Caco-2 (cell line): ENCODE measurements around the gene TMEM237. TPM values are rescaled to one million over a fixed set of nuclear protein-coding genes. Genes with fewer than 3 reads are reported as not detected.

ENCODE experiments used
- BruUV-seq: library from RNA; stranded (reverse); fragments of 400-500 nt; replicated peaks from 2 replicates; lab custom pipeline; 2021; lab: Mats Ljungman, UMichigan
- CTCF ChIA-PET: fragments of 300-600 bp; sonication (Branson Sonifier 250); formaldehyde crosslinking; loops from one replicate; lab custom pipeline; 2022; ENCODE audit warnings: antibody characterized with exemption; lab: Charles Lee
- POLR2A ChIA-PET: fragments of 300-600 bp; sonication (Branson Sonifier 250); formaldehyde crosslinking; loops from one replicate; lab custom pipeline; 2022; ENCODE audit warnings: antibody characterized with exemption; lab: Charles Lee
- DNase-seq, 2 experiments: peaks; one replicate each; pipeline versions ENCODE4 v3.0.0 to v3.0.0-alpha.2; 2020 to 2022
- H3K27me3 ChIP-seq: replicated peaks from 2 replicates; pipeline ENCODE4 v1.6.0; 2011; ENCODE audit warnings: low read length; ENCODE audit not compliant: control insufficient read depth, insufficient read depth
- H3K36me3 ChIP-seq: 2 replicates; pipeline ENCODE4 v1.5.1; 2011; ENCODE audit warnings: low read length; ENCODE audit not compliant: control insufficient read depth, insufficient read depth
- H3K4me1 ChIP-seq: fragments of 250-450 bp; sonication (Bioruptor Pico); 2 replicates; pipeline ENCODE4 v1.5.1; 2020; ENCODE audit warnings: mild to moderate bottlenecking
- H3K4me3 ChIP-seq: 2 replicates; pipeline ENCODE4 v1.5.1; 2011; ENCODE audit warnings: low read depth, mild to moderate bottlenecking, control low read depth, low read length
- H3K9me3 ChIP-seq: fragments of 250-450 bp; sonication (Bioruptor Pico); 2 replicates; pipeline ENCODE4 v1.5.1; 2020; ENCODE audit warnings: mild to moderate bottlenecking, moderate library complexity
- H3K27ac Mint-ChIP-seq: one replicate; pipeline ENCODE4 v1.8.0; 2022; ENCODE audit warnings: mixed read lengths; ENCODE audit not compliant: unreplicated experiment
- H3K27me3 Mint-ChIP-seq: one replicate; pipeline ENCODE4 v1.8.0; 2022; ENCODE audit warnings: mixed read lengths; ENCODE audit not compliant: insufficient read depth, unreplicated experiment
- H3K36me3 Mint-ChIP-seq: one replicate; pipeline ENCODE4 v1.8.0; 2022; ENCODE audit warnings: mild to moderate bottlenecking, mixed read lengths; ENCODE audit not compliant: insufficient read depth, unreplicated experiment
- H3K4me1 Mint-ChIP-seq: one replicate; pipeline ENCODE4 v1.8.0; 2022; ENCODE audit warnings: low read depth, mixed read lengths; ENCODE audit not compliant: unreplicated experiment
- H3K4me3 Mint-ChIP-seq: one replicate; pipeline ENCODE4 v1.8.0; 2022; ENCODE audit warnings: mild to moderate bottlenecking, moderate library complexity, mixed read lengths; ENCODE audit not compliant: unreplicated experiment
- H3K9me3 Mint-ChIP-seq: one replicate; pipeline ENCODE4 v1.8.0; 2022; ENCODE audit warnings: mixed read lengths; ENCODE audit not compliant: unreplicated experiment
- CTCF ChIP-seq, 2 experiments: fragments of 200-600 bp in 1 of 2; IDR thresholded peaks; 1 replicate in 1 of 2; 2 replicates in 1 of 2; pipeline versions ENCODE4 v1.5.1 to v1.8.0; 2011 to 2022; ENCODE audit warnings: antibody characterized with exemption in 1 of 2, control low read depth in 1 of 2, inconsistent platforms in 1 of 2, low read depth in 1 of 2, low read length in 1 of 2, mild to moderate bottlenecking in 1 of 2, moderate library complexity in 1 of 2; ENCODE audit not compliant: insufficient read depth in 1 of 2, severe bottlenecking in 1 of 2, unreplicated experiment in 1 of 2
- intact Hi-C: fragments of 100-400 bp; cut with micrococcal nuclease; formaldehyde crosslinking; loops from one replicate; pipeline ENCODE4 v1.10.0; 2022; ENCODE audit not compliant: unreplicated experiment
- total RNA-seq: library from RNA; stranded (reverse); gene quantifications from 2 replicates; pipeline ENCODE4 v1.2.3, GENCODE V29; 2022

TMEM237 gene
- total RNA-seq, 1 experiment from 2014 or later, result 26.5 TPM

GRCh38 chr2:201579536-201579935 is 63.8 kb downstream of the TMEM237 start:
- H3K4me1 Mint-ChIP-seq, result peaks cover 20% of the 10 kb centered on the region
- no peaks in the 10 kb centered on the region for H3K9me3 Mint-ChIP-seq
- Histone ChIP-seq H3K4me1 (peaks cover 19% of the 10 kb centered on the region), H3K36me3 (no peaks in the 10 kb centered on the region), H3K27me3 (no peaks in the 10 kb centered on the region), H3K4me3 (no peak overlapping the region), H3K9me3 (no peaks in the 10 kb centered on the region)
- H3K4me3 Mint-ChIP-seq, result no peak overlapping the region
- intact Hi-C loops, result no loop called here
- POLR2A ChIA-PET, result no interaction called here
- no peaks in the 10 kb centered on the region for H3K36me3 Mint-ChIP-seq
- BruUV-seq, result no TSS peak
- TF ChIP-seq CTCF (IDR thresholded peaks at IDR 0.05; ENCODE audit: insufficient read depth in 1 of 2, low read depth in 1 of 2, low read length in 1 of 2, severe bottlenecking in 1 of 2, unreplicated experiment in 1 of 2), result no peak
- peak overlapping the region; percentile 65 for H3K27ac Mint-ChIP-seq
- CTCF ChIA-PET, result no interaction called here
- no peak for DNase-seq
- no peaks in the 10 kb centered on the region for H3K27me3 Mint-ChIP-seq

GRCh38 chr2:201575971-201576370 is 67.3 kb downstream of the TMEM237 start:
- intact Hi-C loops, result no loop called here
- H3K27ac Mint-ChIP-seq, result no peak overlapping the region

GRCh38 chr2:201574766-201575165 is 68.5 kb downstream of the TMEM237 start:
- no peak for TF ChIP-seq CTCF (IDR thresholded peaks at IDR 0.05; ENCODE audit: insufficient read depth in 1 of 2, low read depth in 1 of 2, low read length in 1 of 2, severe bottlenecking in 1 of 2, unreplicated experiment in 1 of 2)
- Mint-ChIP-seq H3K4me1 (peaks cover 7% of the 10 kb centered on the region), H3K9me3 (no peaks in the 10 kb centered on the region), H3K27me3 (no peaks in the 10 kb centered on the region), H3K27ac (no peak overlapping the region), H3K36me3 (no peaks in the 10 kb centered on the region), H3K4me3 (no peak overlapping the region)
- Histone ChIP-seq H3K9me3 (no peaks in the 10 kb centered on the region), H3K4me3 (no peak overlapping the region), H3K36me3 (no peaks in the 10 kb centered on the region), H3K27me3 (no peaks in the 10 kb centered on the region), H3K4me1 (peaks cover 6% of the 10 kb centered on the region)
- no TSS peak for BruUV-seq
- no peak for DNase-seq
- CTCF ChIA-PET, result no interaction called here
- intact Hi-C loops, result no loop called here
- POLR2A ChIA-PET, result no interaction called here

More at GRCh38 chr2:201575971-201576370, 67.3 kb downstream of the TMEM237 start:
- TF ChIP-seq CTCF (IDR thresholded peaks at IDR 0.05; ENCODE audit: insufficient read depth in 1 of 2, low read depth in 1 of 2, low read length in 1 of 2, severe bottlenecking in 1 of 2, unreplicated experiment in 1 of 2), result no peak
- no peak overlapping the region for H3K4me3 ChIP-seq
- BruUV-seq, result no TSS peak
- no peaks in the 10 kb centered on the region for H3K36me3 ChIP-seq
- H3K9me3 ChIP-seq, result no peaks in the 10 kb centered on the region
- Mint-ChIP-seq H3K36me3 (no peaks in the 10 kb centered on the region), H3K27me3 (no peaks in the 10 kb centered on the region), H3K9me3 (no peaks in the 10 kb centered on the region), H3K4me3 (no peak overlapping the region), H3K4me1 (peaks cover 19% of the 10 kb centered on the region)
- CTCF ChIA-PET, result no interaction called here
- H3K27me3 ChIP-seq, result no peaks in the 10 kb centered on the region
- DNase-seq, result no peak
- POLR2A ChIA-PET, result no interaction called here
- H3K4me1 ChIP-seq, result peaks cover 18% of the 10 kb centered on the region
